NCI-H2227 (cell line): ENCODE measurements around the gene MTG2.

Experiments
- DNase-seq: peaks from one replicate; lab custom pipeline; 2025; ENCODE audit not compliant: unreplicated experiment; lab: John Stamatoyannopoulos, UW

MTG2 gene

DNA sequence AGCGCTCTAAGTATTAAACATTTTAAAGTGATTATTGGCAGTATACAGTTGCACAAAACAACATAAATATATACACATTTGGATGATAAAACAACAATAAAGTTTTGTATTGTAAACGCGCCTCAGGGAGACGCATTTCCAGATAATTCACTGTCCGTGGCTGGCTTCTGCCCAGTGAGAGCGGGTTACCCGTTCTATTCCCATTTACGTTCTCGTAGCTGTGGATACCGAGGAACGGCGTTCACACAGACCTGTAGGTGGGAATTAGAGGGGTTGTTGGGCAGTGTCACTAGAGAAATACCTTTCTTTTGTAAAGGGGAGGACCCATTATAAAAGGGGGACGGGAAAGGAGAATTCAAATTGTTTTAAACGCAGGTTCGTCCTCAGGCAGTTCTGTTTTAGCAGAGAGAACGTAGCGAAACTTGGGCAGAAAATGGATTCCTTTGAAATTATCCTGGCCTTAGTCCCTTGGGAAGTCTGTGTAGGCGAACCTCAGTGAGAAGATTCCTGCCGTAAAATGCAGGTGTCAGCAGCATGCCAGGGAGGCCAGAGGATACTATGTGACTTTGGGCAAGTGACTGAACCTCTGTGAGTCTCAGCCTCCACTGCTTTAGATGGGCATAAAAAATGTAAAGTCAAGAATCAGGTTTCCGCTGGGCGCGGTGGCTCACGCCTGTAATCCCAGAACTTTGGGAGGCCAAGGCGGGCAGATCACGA lies 756 bp downstream of the MTG2 start:
- peak; percentile 34 for DNase-seq

DNA sequence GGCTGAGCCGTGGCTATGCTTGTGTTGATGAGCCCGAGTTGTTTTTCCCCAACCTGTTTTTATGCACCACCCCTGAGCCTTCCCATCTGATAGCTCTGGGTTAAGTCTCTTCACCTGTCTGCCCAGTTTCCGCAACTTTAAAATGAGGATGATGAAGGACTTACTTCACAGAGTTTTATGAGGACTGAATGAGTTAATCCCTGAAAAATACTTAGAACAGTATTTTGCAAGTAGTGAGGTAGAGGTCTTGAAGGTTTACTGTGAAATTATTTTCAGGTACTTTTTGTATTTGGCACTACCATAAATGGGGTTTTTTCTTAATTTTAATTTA lies 3.2 kb downstream of the MTG2 start:
- no peak for DNase-seq

DNA sequence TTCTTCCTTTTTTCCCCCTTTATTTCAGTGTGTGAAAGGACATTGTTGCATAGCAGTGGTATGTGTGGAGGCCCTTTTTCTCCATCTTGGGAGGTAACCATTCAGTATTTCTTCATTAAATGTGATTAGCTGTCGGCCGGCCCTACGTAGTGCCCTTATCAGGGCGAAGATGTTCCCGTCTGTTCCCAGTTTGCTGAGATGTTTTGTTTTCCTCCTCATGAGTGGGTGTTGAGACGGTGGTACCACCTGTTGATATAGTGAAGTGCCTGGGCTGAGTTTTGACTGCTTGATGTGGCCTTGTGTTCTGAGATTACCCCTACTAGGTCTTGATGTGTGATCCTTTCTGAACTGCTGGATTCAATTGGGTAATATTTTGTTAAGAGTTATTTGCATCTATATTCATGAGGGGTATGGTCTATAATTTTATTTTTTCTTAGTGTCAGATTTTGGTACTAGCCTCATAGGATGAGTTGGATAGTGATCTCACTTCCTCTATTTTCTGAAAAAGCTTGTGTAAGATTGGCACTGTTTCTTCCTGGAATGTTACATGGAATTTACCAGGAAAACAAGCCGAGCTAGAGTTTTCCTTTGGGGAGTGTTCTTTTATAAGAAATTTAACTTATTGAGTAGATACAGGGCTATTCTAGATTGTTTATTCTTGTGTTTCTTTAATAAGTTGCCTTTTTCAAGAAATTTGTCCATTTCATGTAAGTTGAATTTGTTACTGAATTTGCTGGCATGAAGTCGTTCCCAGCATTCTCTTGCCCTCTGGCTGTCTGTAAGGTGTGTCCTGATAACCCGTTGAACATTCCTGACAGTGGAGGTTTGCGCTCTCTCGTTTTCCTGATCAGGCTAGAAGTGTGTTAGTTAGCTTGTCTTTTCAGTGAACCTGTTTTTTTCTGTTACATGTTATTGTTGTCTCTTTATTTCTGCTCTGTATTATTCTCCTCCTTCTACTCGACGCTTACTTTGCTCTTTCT lies 4.3 kb downstream of the MTG2 start:
- DNase-seq = no peak

DNA sequence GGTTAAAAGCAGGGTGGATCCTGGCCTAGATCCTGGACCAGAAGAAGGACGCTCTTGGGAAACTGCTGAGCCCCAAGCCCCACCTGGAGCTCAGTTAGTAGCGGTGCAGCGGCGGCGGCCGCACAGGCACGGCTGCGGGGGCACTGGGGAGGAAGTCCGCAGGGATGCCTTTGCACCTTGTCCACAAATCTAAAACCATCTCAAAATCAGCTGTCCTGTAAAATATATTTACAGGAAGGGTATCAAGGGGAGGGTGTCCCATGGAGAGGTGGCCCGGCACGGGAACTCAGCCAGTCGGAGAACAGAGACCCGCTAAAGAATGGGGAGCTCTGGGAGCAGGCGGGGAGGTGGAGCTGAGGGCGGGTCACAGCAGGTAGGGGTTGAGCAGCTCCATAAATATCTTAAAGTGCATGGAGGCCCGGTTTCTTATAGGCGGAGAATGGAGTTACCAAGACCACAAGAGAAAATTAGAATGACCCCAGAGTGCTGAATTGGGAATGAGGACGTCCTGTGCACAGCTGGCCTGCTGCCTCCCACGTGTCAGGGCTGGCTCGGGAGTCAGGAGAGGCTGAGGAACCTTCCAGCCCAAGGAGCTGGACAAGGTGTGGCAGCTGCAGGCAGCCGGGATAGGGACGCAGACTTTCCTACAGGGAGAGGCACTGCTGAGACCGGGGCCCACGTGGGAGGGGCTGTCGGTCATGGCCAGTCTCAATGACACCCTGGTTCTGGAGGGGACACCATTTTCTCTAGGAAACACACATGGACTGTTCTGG lies 8.0 kb downstream of the MTG2 start:
- DNase-seq = peak; percentile 46

DNA sequence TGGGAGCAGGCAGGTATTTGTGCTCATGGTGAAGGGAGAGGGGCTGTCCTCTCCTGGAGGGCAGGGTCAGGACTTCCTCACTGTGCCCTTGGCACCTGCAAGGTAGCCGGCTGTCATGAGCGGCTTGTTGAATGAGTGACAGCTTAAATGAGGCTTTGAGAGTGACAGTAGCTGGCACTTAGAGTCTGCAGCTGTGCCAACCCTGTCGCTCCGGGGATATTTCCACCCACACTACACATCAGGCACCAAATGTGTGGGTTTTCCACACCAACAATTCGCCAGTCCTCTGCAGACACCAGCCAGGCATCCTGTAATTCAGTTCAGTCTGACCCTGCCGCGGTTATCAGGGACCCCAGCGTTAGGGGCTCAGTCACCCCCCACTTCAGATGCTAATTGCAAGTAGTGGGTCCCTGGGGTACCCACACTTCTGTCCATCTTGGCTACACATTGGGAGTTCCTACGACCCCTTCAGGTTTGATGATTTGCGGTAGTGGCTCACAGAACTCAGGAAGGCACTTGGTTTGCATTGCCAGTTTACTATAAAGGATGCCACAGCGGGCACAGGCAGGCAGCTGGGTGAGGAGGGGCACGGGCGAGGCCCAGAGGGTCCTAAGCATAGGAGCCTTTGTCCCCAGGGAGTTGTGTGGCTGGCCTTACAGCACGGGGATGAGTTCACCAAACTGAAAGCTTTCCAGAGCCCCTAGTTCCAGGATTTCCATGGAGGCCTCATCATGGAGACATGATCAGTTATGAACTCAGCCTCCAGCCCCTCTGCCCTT lies 9.1 kb downstream of the MTG2 start:
- no peak for DNase-seq

DNA sequence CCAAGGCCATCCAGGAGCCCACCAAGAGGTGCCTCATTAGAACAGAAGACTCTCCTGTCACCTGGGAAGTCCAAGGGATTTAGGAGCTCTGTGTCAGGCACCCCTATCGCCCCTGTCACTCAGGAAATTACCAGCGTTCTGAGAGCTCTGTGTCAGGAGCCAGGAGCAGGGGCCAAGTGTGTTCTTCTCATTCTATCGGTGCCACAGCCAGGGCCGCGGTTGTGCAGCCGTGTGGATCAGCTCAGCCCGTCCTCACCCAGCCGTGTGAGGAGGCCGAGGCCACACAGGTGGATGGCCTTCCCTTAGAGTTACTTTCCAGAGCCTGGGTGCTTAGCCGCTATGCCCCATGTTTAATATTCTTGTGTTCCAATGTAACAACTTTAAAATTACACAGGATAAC lies 9.8 kb downstream of the MTG2 start:
- no peak for DNase-seq

DNA sequence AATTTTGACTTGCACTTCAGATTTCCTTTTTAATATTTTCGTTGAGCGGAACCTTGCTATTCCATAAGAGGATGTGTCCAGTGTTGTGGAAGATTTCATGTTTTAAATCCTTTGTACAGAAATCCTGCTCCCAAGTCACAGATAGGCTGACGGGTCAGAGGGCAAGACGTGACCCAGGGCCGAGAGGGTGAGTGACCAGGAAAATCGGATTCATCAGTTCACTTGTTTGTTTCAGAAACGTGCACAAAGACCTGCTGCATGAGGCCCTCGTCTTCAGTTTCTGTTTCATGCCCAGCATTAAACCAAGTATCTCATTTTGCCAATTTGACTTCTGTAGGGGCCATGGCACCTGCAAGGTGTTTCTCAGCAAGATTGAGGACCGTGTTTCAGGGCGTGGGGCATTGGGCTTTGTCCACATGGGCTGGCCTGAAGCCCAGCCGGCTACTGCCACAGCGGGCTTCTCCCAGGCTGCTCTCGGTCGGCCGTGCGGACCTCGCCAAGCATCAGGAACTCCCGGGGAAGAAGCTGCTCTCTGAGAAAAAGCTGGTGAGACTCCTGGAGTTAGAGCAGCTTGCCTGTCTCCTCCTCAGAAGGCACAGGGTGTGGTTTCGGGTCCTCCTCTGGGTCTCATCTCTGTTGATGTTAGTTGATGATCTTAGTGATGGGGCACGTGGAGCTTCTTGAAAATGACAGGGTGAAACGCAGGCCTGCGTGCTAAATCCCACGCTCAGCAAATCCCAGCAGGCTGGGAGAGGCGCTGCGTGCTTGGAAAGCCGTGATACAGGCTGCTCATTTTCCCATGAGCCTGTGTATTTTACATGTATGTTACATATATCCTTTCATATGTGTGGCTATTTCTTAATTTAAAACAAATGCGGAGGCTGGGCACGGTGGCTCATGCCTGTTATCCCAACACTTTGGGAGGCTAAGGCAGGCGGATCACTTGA lies 10.5 kb downstream of the MTG2 start:
- no peak for DNase-seq

DNA sequence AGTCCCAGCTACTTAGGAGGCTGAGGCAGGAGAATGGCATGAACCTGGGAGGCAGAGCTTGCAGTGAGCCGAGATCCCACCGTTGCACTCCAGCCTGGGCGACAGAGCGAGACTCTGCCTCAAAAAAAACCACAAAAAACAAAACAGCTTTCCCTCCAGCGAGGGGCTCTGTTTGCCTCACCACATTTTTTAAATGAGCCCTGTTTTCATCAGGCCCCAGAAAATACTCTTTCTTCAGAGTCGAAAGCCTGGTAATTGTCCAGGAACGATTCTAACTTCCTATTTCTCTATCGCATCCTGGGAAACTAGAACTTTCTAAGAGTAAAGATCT lies 12.2 kb downstream of the MTG2 start:
- DNase-seq = no peak

DNA sequence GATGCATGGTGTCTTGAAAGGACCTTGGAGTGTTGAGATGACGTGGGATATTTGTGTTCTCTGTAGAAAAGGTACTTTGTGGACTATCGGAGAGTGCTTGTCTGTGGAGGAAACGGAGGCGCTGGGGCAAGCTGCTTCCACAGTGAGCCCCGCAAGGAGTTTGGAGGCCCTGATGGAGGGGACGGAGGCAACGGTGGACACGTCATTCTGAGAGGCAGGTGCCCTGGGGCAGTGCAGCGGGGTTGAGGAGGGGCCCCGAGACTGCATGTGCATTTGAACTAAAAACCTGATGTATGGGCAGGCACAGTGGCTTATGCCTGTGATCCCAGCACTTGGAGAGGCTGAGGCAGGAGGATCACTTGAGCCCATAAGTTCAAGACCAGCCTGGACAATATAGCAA lies 12.9 kb downstream of the MTG2 start:
- no peak for DNase-seq

DNA sequence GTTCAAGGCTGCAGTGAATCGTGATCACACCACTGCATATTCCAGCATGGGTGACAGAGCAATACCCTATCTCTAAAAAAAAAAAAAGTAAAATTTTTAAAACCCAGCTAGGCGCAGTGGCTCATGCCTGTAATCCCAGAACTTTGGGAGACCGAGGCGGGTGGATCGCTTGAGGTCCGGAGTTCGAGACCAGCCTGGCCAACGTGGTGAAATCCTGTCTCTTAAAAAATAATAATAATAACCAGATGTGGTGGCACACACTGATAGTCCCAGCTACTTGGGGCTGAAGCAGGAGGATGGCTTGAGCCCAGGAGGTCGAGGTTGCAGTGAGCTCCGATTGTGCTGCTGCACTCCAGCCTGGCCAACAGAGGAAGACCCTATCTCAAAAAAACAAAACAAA lies 13.5 kb downstream of the MTG2 start:
- DNase-seq = no peak

DNA sequence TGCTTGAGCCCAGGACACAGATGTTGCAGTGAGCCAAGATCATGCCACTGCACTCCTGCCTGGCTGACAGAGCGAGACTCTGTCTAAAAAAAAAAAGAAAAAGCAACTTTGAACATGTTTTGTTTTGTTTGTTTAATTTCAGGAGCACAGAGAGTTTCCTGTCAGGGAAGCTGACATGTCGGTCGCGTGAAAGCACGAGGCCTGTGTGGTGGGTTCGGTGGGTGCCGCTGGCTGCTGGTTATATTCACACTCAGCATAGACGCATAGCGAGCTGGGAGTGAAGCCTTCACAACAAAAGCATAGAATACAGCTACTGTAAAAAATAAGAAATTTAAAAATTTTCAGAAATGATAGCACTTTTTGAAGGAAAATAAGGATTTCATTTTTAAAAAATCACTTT lies 14.5 kb downstream of the MTG2 start:
- no peak for DNase-seq

DNA sequence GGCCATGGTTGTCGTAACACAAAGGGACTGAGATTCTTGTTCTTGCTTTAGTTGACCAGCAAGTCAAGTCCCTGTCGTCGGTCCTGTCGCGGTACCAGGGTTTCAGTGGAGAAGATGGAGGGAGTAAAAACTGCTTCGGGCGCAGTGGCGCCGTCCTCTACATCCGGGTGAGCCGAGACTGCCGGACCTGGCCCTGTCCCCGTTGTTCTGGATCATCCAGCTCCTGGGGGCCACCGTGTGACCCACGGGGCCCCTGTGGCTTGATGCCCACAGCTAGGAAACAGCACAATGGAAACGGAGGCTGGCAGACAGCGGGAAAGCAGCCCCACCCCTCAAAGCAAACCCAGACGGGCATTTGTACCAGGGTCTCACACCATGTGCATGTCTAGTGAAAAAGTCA lies 15.0 kb downstream of the MTG2 start:
- no peak for DNase-seq

DNA sequence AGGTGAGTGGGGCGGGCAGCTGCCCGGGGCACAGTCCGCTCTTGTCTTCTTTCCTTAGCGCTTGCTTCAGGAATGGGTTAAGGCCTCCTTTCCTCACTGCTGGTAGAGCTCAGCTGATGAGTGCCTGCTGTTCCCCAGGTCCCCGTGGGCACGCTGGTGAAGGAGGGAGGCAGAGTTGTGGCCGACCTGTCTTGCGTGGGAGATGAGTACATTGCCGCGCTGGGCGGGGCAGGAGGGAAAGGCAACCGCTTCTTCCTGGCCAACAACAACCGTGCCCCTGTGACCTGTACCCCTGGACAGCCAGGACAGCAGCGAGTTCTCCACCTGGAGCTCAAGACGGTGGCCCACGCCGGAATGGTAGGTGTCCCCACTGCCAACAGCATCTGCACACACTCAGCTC lies 15.7 kb downstream of the MTG2 start:
- no peak for DNase-seq

DNA sequence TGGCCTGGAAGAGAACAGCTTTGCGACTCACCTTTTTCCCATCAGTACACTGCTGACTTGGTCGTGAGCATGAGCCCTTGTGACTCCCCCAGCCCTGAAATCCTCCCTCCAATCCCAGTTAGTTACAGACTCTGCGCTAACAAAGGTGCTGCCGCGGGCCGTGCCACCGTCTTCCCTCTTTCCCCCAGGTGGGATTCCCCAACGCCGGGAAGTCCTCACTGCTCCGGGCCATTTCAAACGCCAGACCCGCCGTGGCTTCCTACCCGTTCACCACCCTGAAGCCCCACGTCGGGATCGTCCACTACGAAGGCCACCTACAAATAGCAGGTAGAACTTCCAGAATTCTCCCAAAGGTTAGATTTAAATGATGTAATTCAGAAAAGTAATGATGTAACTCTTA lies 16.1 kb downstream of the MTG2 start:
- no peak for DNase-seq

DNA sequence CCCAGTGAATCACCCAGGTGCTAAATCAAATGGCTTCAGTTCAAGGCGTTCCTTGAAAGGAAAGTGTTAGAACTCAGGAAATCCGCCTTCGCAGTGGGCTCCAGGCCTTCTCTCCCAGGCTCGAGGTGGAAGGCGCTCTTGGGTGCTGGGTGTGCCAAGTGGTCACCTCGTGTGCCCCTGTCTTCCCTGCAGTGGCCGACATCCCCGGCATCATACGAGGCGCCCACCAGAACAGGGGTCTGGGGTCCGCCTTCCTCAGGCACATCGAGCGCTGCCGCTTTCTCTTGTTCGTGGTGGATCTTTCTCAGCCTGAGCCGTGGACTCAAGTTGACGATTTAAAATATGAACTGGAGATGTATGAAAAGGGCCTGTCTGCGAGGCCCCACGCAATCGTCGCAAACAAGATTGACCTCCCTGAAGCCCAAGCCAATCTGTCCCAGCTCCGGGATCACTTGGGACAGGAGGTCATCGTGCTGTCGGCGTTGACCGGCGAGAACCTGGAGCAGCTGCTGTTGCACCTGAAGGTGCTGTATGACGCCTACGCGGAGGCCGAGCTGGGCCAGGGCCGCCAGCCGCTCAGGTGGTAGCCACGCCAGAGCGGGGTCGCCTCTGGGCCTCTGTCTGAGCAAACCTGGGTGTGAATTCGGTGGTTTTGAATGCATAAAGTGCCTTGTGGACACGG lies 17.8 kb downstream of the MTG2 start:
- no peak for DNase-seq

DNA sequence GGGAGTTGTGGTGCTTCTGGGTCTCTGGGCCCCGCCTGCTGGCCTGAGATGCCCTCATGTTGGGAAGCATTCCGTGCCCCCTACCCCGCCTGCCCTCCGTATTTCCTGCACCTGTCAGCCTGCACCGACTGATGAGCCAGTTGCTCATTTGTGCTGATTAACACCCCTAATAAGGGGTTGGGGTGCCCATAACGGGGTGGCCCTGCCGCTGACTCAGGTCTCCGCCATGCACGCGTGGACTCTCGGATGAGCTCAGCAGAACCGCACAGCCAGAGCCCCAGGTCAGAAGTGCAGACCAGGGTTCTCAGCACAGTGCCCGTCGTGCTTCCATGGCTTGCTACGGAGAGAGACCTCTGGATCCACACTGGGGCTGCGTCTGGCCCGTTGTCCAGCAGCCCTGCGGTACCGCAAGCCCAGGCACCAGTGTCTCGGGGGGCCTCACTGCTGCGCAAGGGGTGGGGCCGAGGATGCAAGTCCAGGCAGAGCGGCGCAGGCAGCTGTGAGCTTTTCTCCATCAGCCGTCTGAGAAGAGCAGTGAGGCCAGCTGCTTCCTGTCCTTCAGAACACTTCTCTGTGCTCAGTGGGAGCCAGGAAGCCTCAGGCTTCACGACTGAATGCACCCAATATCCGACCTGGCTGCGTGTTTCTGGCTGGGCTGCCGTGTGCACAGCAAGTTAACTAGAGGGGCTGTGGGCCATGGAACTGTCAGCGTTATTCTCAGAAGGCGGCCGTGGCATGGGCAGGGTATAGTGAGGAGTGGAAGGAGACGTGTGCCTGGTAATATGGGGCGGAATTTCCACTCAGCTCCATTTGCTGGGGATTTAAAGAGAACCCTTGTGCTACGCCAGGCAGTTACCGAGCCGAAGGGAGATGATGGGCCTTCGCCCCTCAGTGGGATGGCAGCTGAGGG lies 18.6 kb downstream of the MTG2 start:
- no peak for DNase-seq

DNA sequence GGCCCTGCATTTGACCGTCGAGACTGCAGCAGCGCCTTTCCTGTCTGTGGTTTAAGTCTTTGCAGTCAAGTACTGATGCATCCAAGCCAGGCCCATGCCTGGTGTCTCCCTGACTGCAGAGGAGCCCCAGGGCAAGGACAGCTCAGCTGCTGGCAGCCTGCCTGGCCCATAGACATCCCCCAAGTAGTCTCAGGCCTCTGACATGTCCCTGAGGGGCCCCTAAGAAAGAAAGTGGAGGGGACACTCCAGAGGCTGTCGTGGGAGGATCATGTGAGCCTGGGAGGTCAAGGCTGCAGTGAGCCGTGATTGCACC lies 19.2 kb downstream of the MTG2 start:
- no peak for DNase-seq

DNA sequence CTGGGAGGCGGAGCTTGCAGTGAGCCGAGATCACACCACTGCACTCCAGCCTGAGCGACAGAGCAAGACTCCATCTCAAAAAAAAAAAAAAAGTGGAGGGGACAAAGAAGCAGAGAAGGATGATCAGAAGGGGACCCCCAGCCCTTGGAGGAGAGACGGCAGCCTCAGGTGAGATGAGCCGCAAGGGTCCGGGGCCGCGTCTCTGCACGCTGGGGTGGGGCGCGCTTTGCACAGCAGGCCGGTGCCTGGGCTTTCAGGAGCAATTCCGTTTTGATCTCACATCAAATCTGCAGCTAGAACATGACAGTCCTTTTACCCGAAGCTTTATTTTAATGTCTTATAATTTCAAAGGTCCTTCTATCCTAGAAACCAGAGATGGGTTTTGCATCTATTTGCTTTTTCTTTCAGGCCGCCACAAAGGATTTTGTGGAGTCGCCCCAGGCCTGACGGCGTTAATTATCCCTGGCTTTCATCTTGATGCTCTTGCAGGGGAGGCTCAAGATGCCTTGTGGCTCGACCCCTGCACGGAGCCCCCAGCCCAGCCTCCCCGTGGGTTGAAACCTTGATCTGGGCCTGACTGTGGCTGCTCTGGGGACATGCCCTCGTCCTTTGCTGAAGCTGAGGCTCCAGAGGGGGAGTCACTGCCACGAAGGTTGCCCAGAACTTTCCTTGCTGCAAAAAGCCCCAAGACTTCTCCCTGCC lies 20.0 kb downstream of the MTG2 start:
- DNase-seq = peak; percentile 33
